Liver (tissue), 3 donors: ENCODE measurements around the gene ORMDL2.

Experiments used
- ATF3 ChIP-seq: IDR thresholded peaks from 2 replicates; pipeline ENCODE4 v1.6.1; 2016; ENCODE audit warnings: antibody characterized with exemption
- EGR1 ChIP-seq, 2 donors: IDR thresholded peaks; 2 replicates each; pipeline ENCODE4 v1.6.1; 2016 to 2018; ENCODE audit warnings: antibody characterized with exemption in 2 of 2, low read depth in 2 of 2
- JUND ChIP-seq, 2 donors: IDR thresholded peaks; 2 replicates each; pipeline ENCODE4 v1.6.1; 2016; ENCODE audit warnings: antibody characterized with exemption in 2 of 2
- RAD21 ChIP-seq, 2 donors: IDR thresholded peaks; 2 replicates each; pipeline ENCODE4 v1.6.1; 2016; ENCODE audit warnings: antibody characterized with exemption in 2 of 2, mild to moderate bottlenecking in 2 of 2
- SP1 ChIP-seq: IDR thresholded peaks from 2 replicates; pipeline ENCODE4 v1.6.1; 2018; ENCODE audit warnings: antibody characterized with exemption, mild to moderate bottlenecking
- TAF1 ChIP-seq: conservative IDR thresholded peaks from 2 replicates; pipeline ENCODE4 v1.6.1; 2016; ENCODE audit warnings: antibody characterized with exemption, mild to moderate bottlenecking
- YY1 ChIP-seq: IDR thresholded peaks from 2 replicates; pipeline ENCODE4 v1.6.1; 2016; ENCODE audit warnings: antibody characterized with exemption, mild to moderate bottlenecking
- TF ChIP-seq, protein P1 (sequence below): fragments of 150-350 bp; IDR thresholded peaks from 2 replicates; pipeline ENCODE4 v1.5.1; 2017; ENCODE audit warnings: improper control_type of control experiment, low read depth, low read length; ENCODE audit not compliant: missing input control
- donor health status: healthy.
- donor health status: healthy.

DNA sequence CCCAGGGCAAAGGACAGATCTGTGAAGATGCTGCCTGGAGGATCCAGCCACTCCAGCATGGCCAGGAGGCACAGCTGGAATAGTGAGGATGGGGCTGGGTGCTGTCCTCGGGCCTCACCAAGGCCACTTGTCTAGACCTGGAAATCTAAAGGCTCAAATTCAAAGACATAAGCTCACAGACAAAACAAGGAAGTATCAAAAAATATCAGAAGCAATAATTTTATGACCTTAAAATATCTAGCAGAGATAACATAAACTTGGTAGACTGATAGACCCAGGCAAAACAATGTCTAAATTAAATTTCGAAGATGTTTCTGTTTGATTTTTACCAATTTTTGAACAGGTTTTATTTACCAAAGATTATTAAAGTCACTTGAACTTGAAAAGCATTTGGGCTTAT lies 47.5 kb downstream of the ORMDL2 start:
- TF ChIP-seq, protein P1, sequence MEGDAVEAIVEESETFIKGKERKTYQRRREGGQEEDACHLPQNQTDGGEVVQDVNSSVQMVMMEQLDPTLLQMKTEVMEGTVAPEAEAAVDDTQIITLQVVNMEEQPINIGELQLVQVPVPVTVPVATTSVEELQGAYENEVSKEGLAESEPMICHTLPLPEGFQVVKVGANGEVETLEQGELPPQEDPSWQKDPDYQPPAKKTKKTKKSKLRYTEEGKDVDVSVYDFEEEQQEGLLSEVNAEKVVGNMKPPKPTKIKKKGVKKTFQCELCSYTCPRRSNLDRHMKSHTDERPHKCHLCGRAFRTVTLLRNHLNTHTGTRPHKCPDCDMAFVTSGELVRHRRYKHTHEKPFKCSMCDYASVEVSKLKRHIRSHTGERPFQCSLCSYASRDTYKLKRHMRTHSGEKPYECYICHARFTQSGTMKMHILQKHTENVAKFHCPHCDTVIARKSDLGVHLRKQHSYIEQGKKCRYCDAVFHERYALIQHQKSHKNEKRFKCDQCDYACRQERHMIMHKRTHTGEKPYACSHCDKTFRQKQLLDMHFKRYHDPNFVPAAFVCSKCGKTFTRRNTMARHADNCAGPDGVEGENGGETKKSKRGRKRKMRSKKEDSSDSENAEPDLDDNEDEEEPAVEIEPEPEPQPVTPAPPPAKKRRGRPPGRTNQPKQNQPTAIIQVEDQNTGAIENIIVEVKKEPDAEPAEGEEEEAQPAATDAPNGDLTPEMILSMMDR, result no peak
- no peak for TF ChIP-seq YY1
- no peak for TF ChIP-seq TAF1
- no peak for TF ChIP-seq ATF3
- TF ChIP-seq RAD21 (IDR thresholded peaks at IDR 0.05), result no peak
- TF ChIP-seq EGR1 (IDR thresholded peaks at IDR 0.05; ENCODE audit: low read depth in 2 of 2), result no peak
- no peak for TF ChIP-seq JUND (IDR thresholded peaks at IDR 0.05)
- no peak for TF ChIP-seq SP1
